Activated T-helper 17 cell treated with anti-CD3 and anti-CD28 coated beads, Interleukin-2, amount 50 U/mL, for 72 hours (primary cell): Measurements from ENCODE around the gene PDSS2. TPM values are rescaled to one million over a fixed set of nuclear protein-coding genes. Genes with fewer than 3 reads are reported as not detected.

Source experiments
- total RNA-seq, 2 donors: library from RNA; stranded (reverse); gene quantifications; one replicate each; pipeline ENCODE4 v1.2.3, GENCODE V29; 2022

Gene PDSS2
- total RNA-seq, 2 donors from 2014 or later, result 10.4 to 13.6 TPM

Other genes starting within 250 kb of the PDSS2 start
- gene SOBP, start 30.6 kb upstream of the PDSS2 start, total RNA-seq, result under 1 TPM in 1 of 2 donors, not detected in 1; 0.06 TPM